Measurements from ENCODE around the gene ALPG. TPM values are rescaled to one million over a fixed set of nuclear protein-coding genes. Genes with fewer than 3 reads are reported as not detected.

The ALPG gene
- total and polyA plus RNA-seq, 10 donors, result not detected

DNA sequence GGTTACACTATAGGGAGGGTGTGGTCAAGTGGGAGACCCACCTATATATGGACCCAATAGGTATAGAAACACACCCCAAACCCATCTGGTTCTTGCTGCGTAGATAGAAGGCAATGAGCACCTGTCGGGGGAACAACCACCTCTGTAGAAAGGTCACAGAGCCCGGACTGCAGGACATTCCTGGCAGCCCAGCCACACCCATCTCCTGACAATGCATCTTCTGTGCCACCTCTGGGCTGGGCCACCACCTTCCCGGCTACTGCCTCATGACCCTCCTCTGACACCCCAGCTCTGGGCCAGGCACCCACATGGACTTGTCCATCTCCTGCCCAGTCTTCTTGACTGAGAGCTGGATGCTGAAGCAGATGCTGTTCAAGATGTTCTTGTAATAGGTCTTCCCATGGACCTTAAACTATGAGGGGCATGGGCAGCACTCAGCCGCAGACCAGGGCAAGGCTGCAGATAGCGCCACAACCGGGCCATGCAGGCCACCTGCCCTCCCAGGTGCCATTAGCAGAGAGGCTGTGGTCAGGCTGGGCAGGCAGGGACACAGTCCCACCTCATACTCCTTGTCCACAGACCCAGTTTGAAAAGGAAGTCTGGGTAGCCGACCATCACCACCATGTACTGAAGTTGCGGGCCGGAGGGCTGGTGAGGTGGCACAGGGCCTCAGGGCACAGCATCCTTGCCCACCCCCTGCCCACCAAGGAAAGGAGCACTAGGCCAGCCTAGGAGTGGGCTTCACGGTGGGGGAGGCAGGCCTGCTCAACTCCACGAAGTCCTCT is 9.3 kb downstream of the ALPG start:
- Histone ChIP-seq H3K27me3 (replicated peaks in 1 of 7) (peaks cover 0 to 85% (median 31%) of the 10 kb centered on the region in 7 donors), H3K36me3 (no peaks in the 10 kb centered on the region), H3K4me1 (peaks cover 12 to 29% (median 25%) of the 10 kb centered on the region in 6 donors), H3K4me3 (no peak overlapping the region), H3K27ac (no peak overlapping the region), H3K9me3 (no peaks in the 10 kb centered on the region)
- WGBS, 5 donors, result 85 to 94% (median 91%) methylated on average over 8 to 12 of the region's 12 CpGs
- intact Hi-C loops (cut with DNase I; ENCODE audit: low total_unique reads), result no loop called here
- DNase-seq, result no peak
- no peak for TF ChIP-seq POLR2AphosphoS5 (IDR thresholded peaks at IDR 0.05)
- TF ChIP-seq, protein P1, sequence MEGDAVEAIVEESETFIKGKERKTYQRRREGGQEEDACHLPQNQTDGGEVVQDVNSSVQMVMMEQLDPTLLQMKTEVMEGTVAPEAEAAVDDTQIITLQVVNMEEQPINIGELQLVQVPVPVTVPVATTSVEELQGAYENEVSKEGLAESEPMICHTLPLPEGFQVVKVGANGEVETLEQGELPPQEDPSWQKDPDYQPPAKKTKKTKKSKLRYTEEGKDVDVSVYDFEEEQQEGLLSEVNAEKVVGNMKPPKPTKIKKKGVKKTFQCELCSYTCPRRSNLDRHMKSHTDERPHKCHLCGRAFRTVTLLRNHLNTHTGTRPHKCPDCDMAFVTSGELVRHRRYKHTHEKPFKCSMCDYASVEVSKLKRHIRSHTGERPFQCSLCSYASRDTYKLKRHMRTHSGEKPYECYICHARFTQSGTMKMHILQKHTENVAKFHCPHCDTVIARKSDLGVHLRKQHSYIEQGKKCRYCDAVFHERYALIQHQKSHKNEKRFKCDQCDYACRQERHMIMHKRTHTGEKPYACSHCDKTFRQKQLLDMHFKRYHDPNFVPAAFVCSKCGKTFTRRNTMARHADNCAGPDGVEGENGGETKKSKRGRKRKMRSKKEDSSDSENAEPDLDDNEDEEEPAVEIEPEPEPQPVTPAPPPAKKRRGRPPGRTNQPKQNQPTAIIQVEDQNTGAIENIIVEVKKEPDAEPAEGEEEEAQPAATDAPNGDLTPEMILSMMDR (IDR thresholded peaks at IDR 0.05 in 8 of 11, conservative IDR thresholded peaks at IDR 0.05 in 3 of 11), result no peak
- TF ChIP-seq POLR2A (IDR thresholded peaks at IDR 0.05), result no peak

GRCh38 chr2:232416521-232417470 is 10.2 kb downstream of the ALPG start:
- WGBS, 5 donors, result 84 to 94% (median 89%) methylated on average over 11 to 17 of the region's 17 CpGs
- Histone ChIP-seq H3K4me1 (peaks cover 12 to 34% (median 27%) of the 10 kb centered on the region in 6 donors), H3K27me3 (replicated peaks in 1 of 7) (peaks cover 0 to 94% (median 40%) of the 10 kb centered on the region in 7 donors), H3K27ac (no peak overlapping the region), H3K36me3 (no peaks in the 10 kb centered on the region), H3K4me3 (no peak overlapping the region), H3K9me3 (peaks cover 0 to 8% (median under 1%) of the 10 kb centered on the region in 8 donors)
- TF ChIP-seq, protein P1 (IDR thresholded peaks at IDR 0.05 in 8 of 11, conservative IDR thresholded peaks at IDR 0.05 in 3 of 11), result no peak
- TF ChIP-seq POLR2A (IDR thresholded peaks at IDR 0.05) (no peak), POLR2AphosphoS5 (IDR thresholded peaks at IDR 0.05) (no peak)
- intact Hi-C loops (cut with DNase I; ENCODE audit: low total_unique reads), result no loop called here
- DNase-seq, result no peak

DNA sequence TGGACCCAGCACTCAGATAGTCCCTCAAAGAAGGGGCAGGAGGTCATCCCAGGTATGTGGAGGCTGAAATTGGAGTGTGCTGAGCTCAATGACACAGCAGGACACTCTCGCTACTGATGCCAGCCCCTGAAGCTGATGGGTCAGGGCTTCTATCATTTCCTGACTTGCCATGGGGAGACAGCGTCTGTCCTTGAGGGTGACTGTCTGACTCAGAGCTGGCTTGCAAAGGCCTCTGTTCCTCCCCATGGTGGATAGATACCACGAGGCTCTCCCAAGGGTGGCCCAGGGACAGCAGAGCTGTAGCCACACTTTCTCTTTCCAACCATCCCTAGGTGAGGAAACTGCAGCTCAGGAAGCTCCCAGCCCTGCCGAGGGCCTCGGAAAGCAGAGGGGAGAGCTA is 10.8 kb downstream of the ALPG start:
- Histone ChIP-seq H3K9me3 (peaks cover 0 to 15% (median 6%) of the 10 kb centered on the region in 8 donors), H3K4me1 (peaks cover 12 to 34% (median 27%) of the 10 kb centered on the region in 6 donors), H3K27ac (no peak overlapping the region), H3K4me3 (no peak overlapping the region), H3K36me3 (no peaks in the 10 kb centered on the region), H3K27me3 (replicated peaks in 1 of 7) (peaks cover 0 to 99% (median 46%) of the 10 kb centered on the region in 7 donors)
- no peak for TF ChIP-seq POLR2A (IDR thresholded peaks at IDR 0.05)
- no peak for TF ChIP-seq POLR2AphosphoS5 (IDR thresholded peaks at IDR 0.05)
- TF ChIP-seq, protein P1 (IDR thresholded peaks at IDR 0.05 in 8 of 11, conservative IDR thresholded peaks at IDR 0.05 in 3 of 11), result no peak
- intact Hi-C loops (cut with DNase I; ENCODE audit: low total_unique reads), result no loop called here
- no peak for DNase-seq
- 63 to 87% (median 77%) methylated on average over 5 of the region's 5 CpGs for WGBS, 5 donors
